Mesendoderm (in vitro differentiated cells): Measurements from ENCODE around the gene KLHL26.

Experiments used
- DNase-seq: peaks from one replicate; pipeline ENCODE4 v3.0.0; 2013
- H2AK5ac ChIP-seq: 2 replicates; pipeline ENCODE4 v1.6.1; 2013; ENCODE audit warnings: low read length, inconsistent platforms
- H2BK120ac ChIP-seq: 2 replicates; pipeline ENCODE4 v1.6.1; 2013; ENCODE audit warnings: low read depth, mild to moderate bottlenecking, low read length, moderate library complexity, mixed read lengths
- H2BK15ac ChIP-seq: replicated peaks from 2 replicates; pipeline ENCODE4 v1.6.1; 2013; ENCODE audit warnings: low read depth, mild to moderate bottlenecking, moderate library complexity
- H2BK5ac ChIP-seq: 2 replicates; pipeline ENCODE4 v1.6.1; 2013; ENCODE audit warnings: low read length, inconsistent platforms
- H3K18ac ChIP-seq: 2 replicates; pipeline ENCODE4 v1.6.1; 2013; ENCODE audit warnings: mild to moderate bottlenecking, low read length, mixed read lengths
- H3K23ac ChIP-seq: one replicate; pipeline ENCODE4 v1.6.1; 2013; ENCODE audit warnings: low read length
- H3K27ac ChIP-seq: 2 replicates; pipeline ENCODE4 v1.5.1; 2013; ENCODE audit warnings: low read depth, mild to moderate bottlenecking, inconsistent platforms, low read length, moderate library complexity
- H3K27me3 ChIP-seq: 2 replicates; pipeline ENCODE4 v1.6.1; 2013; ENCODE audit warnings: low read length, control low read depth, mild to moderate bottlenecking, inconsistent platforms; ENCODE audit not compliant: insufficient read depth, poor library complexity
- H3K36me3 ChIP-seq: 2 replicates; pipeline ENCODE4 v1.6.1; 2013; ENCODE audit warnings: low read length, inconsistent platforms; ENCODE audit not compliant: control insufficient read depth, insufficient read depth
- H3K4ac ChIP-seq: one replicate; pipeline ENCODE4 v1.6.1; 2013; ENCODE audit warnings: low read depth, mild to moderate bottlenecking, low read length, moderate library complexity
- H3K4me1 ChIP-seq: 2 replicates; pipeline ENCODE4 v1.6.1; 2013; ENCODE audit warnings: low read depth, low read length, inconsistent platforms; ENCODE audit not compliant: control insufficient read depth
- H3K4me2 ChIP-seq: 2 replicates; pipeline ENCODE4 v1.6.1; 2013; ENCODE audit warnings: low read length
- H3K4me3 ChIP-seq: 2 replicates; pipeline ENCODE4 v1.5.1; 2013; ENCODE audit warnings: mild to moderate bottlenecking, low read length
- H3K56ac ChIP-seq: one replicate; pipeline ENCODE4 v1.6.1; 2013; ENCODE audit warnings: low read length
- H3K79me1 ChIP-seq: 2 replicates; pipeline ENCODE4 v1.6.1; 2013; ENCODE audit warnings: low read length, inconsistent platforms
- H3K79me2 ChIP-seq: 2 replicates; pipeline ENCODE4 v1.6.1; 2013; ENCODE audit warnings: mild to moderate bottlenecking, low read length; ENCODE audit not compliant: control insufficient read depth, insufficient read depth
- H3K9ac ChIP-seq: 2 replicates; pipeline ENCODE4 v1.6.1; 2013; ENCODE audit warnings: low read length, inconsistent platforms
- H4K5ac ChIP-seq: one replicate; pipeline ENCODE4 v1.6.1; 2013; ENCODE audit warnings: low read length
- H4K8ac ChIP-seq: one replicate; pipeline ENCODE4 v1.6.1; 2013; ENCODE audit warnings: low read depth, mild to moderate bottlenecking, control low read depth, low read length, moderate library complexity
- WGBS: extraction: QIAGEN DNeasy Blood & Tissue Kit; methylation state at CpG from one replicate; pipeline ENCODE4 v1.1.7; 2013; ENCODE audit warnings: low lambda C conversion rate, missing lambda C conversion rate; ENCODE audit not compliant: insufficient coverage; ENCODE audit errors: extremely low coverage; 5-methylcytosine and 5-hydroxymethylcytosine counted together

KLHL26 gene

GRCh38 chr19:18671303-18672043, 34.6 kb downstream of the KLHL26 start:
- Histone ChIP-seq H3K36me3 (no peaks in the 10 kb centered on the region), H4K5ac (no peak overlapping the region), H3K79me1 (no peaks in the 10 kb centered on the region), H3K4me2 (no peak overlapping the region), H3K23ac (no peak overlapping the region), H3K18ac (no peak overlapping the region), H3K27me3 (no peaks in the 10 kb centered on the region), H4K8ac (no peak overlapping the region), H3K4me3 (no peak overlapping the region), H2AK5ac (no peak overlapping the region), H3K9ac (no peak overlapping the region), H3K56ac (no peak overlapping the region), H3K27ac (no peak overlapping the region), H3K4ac (no peak overlapping the region), H3K79me2 (no peaks in the 10 kb centered on the region), H2BK5ac (no peak overlapping the region), H3K4me1 (no peaks in the 10 kb centered on the region), H2BK15ac (no peak overlapping the region), H2BK120ac (no peak overlapping the region)
- WGBS, result no CpG with 5 or more reads among the region's 35 CpGs
- DNase-seq, result no peak

DNA sequence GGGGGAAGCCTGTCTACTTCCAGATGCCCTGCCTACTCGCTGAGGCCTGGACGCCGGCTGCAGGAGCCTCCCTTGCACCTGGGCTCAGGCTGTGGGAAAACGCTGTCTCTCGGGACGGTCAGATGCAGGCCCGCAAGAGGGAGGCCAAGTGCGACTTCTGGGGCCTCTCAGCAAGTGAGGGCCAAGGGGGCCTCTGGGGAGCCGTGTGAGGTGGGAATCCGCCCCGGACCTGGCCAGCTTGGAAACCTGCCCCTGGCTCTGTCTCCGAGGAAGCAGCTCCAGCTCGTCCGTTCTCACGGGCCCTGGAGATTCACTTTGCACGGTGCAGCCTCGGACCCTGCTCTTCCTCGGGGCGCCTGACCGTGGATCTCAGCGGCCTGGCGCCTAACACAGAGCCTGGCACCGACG, 35.2 kb downstream of the KLHL26 start:
- Histone ChIP-seq H2AK5ac (no peak overlapping the region), H4K8ac (no peak overlapping the region), H3K27me3 (no peaks in the 10 kb centered on the region), H3K4me2 (no peak overlapping the region), H3K36me3 (no peaks in the 10 kb centered on the region), H3K79me1 (no peaks in the 10 kb centered on the region), H4K5ac (no peak overlapping the region), H3K4ac (no peak overlapping the region), H2BK120ac (no peak overlapping the region), H3K79me2 (no peaks in the 10 kb centered on the region), H3K4me1 (no peaks in the 10 kb centered on the region), H3K18ac (no peak overlapping the region), H2BK15ac (no peak overlapping the region), H3K9ac (no peak overlapping the region), H3K4me3 (no peak overlapping the region), H3K27ac (no peak overlapping the region), H3K56ac (peak overlapping the region; percentile 42), H3K23ac (no peak overlapping the region), H2BK5ac (no peak overlapping the region)
- DNase-seq, result no peak
- no CpG with 5 or more reads among the region's 24 CpGs for WGBS

GRCh38 chr19:18672606-18673337, 35.9 kb downstream of the KLHL26 start:
- no peak overlapping the region for H2BK120ac ChIP-seq
- no peaks in the 10 kb centered on the region for H3K27me3 ChIP-seq
- no peak overlapping the region for H3K27ac ChIP-seq
- no peak overlapping the region for H4K5ac ChIP-seq
- H2BK5ac ChIP-seq, result no peak overlapping the region
- H2AK5ac ChIP-seq, result no peak overlapping the region
- peak; percentile 72 for DNase-seq
- no peak overlapping the region for H3K4me2 ChIP-seq
- H3K4me1 ChIP-seq, result no peaks in the 10 kb centered on the region
- no peak overlapping the region for H3K56ac ChIP-seq
- H3K79me2 ChIP-seq, result no peaks in the 10 kb centered on the region
- no peak overlapping the region for H3K4ac ChIP-seq
- WGBS, result no CpG with 5 or more reads among the region's 13 CpGs
- H3K9ac ChIP-seq, result no peak overlapping the region
- no peak overlapping the region for H2BK15ac ChIP-seq
- no peaks in the 10 kb centered on the region for H3K36me3 ChIP-seq
- no peak overlapping the region for H4K8ac ChIP-seq
- no peak overlapping the region for H3K4me3 ChIP-seq
- H3K18ac ChIP-seq, result no peak overlapping the region
- H3K23ac ChIP-seq, result no peak overlapping the region
- no peaks in the 10 kb centered on the region for H3K79me1 ChIP-seq

DNA sequence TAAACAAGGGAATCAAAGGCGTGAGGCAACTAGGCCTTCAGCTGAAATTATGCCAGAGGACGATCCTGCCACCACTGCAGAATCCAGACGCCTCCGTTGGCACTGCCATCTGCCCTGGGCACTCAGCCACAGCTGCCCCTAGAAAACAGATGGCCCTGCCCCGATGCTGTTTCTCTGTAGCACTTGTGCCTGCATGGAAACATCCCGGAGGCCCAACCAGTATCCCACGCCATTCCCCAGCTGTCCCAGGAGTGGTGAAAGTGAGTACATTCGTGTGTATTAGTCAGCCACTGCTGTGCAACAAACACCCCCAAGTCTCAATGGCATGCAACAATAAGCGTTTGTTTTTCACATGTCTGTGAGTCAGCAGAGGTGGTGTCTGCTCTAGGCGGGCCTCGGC, 37.8 kb downstream of the KLHL26 start:
- H3K9ac ChIP-seq, result no peak overlapping the region
- H3K4me3 ChIP-seq, result no peak overlapping the region
- H3K4me2 ChIP-seq, result no peak overlapping the region
- H3K4ac ChIP-seq, result no peak overlapping the region
- H3K27me3 ChIP-seq, result no peaks in the 10 kb centered on the region
- no peak overlapping the region for H2AK5ac ChIP-seq
- no peak overlapping the region for H4K8ac ChIP-seq
- no peak overlapping the region for H2BK120ac ChIP-seq
- no peak overlapping the region for H3K27ac ChIP-seq
- no peak overlapping the region for H3K23ac ChIP-seq
- no CpG with 5 or more reads among the region's 11 CpGs for WGBS
- DNase-seq, result no peak
- no peak overlapping the region for H2BK5ac ChIP-seq
- H3K79me1 ChIP-seq, result no peaks in the 10 kb centered on the region
- no peak overlapping the region for H3K56ac ChIP-seq
- no peak overlapping the region for H4K5ac ChIP-seq
- no peaks in the 10 kb centered on the region for H3K79me2 ChIP-seq
- peaks cover 2% of the 10 kb centered on the region for H3K4me1 ChIP-seq
- H3K36me3 ChIP-seq, result no peaks in the 10 kb centered on the region
- no peak overlapping the region for H2BK15ac ChIP-seq
- no peak overlapping the region for H3K18ac ChIP-seq

DNA sequence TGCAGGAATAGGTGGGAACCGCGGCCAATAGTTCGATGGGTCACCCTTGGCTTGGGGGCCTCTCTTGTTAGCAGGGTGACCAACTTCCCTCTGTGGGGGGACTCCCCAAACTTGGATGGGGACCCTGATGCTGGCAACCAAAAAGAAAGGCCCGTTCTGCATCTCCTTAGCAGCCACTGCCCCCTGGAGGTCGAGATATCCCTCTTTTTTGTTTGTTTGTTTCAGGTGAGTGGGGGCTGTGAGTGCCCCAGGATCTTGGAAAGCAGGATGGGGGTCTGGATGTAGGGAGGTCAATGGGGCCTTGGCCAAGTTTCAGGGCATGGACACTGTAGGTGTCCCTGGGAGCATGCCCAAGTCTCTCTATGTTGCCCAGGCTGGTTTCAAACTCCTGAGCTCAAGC, 39.0 kb downstream of the KLHL26 start:
- Histone ChIP-seq H3K36me3 (no peaks in the 10 kb centered on the region), H3K56ac (no peak overlapping the region), H3K27ac (no peak overlapping the region), H3K4me1 (peaks cover 2% of the 10 kb centered on the region), H3K4ac (no peak overlapping the region), H3K9ac (no peak overlapping the region), H2BK5ac (no peak overlapping the region), H2BK15ac (no peak overlapping the region), H3K4me2 (no peak overlapping the region), H2AK5ac (no peak overlapping the region), H4K5ac (no peak overlapping the region), H3K79me1 (no peaks in the 10 kb centered on the region), H3K18ac (no peak overlapping the region), H3K27me3 (no peaks in the 10 kb centered on the region), H3K23ac (no peak overlapping the region), H4K8ac (no peak overlapping the region), H3K4me3 (no peak overlapping the region), H2BK120ac (no peak overlapping the region), H3K79me2 (no peaks in the 10 kb centered on the region)
- no CpG with 5 or more reads among the region's 5 CpGs for WGBS
- peak; percentile 43 for DNase-seq
